CD1c-positive myeloid dendritic cell (primary cell): ENCODE results near the gene COL6A3.
"Not testable (repeated sequence)": the region's sequence is repeated elsewhere in the genome, so short reads cannot be mapped to it uniquely, and the experiment has no call there.

Experiments
- DNase-seq: peaks from one replicate; pipeline ENCODE4 v3.0.0-alpha.2; 2016; ENCODE audit errors: extremely low spot score

Gene COL6A3

DNA sequence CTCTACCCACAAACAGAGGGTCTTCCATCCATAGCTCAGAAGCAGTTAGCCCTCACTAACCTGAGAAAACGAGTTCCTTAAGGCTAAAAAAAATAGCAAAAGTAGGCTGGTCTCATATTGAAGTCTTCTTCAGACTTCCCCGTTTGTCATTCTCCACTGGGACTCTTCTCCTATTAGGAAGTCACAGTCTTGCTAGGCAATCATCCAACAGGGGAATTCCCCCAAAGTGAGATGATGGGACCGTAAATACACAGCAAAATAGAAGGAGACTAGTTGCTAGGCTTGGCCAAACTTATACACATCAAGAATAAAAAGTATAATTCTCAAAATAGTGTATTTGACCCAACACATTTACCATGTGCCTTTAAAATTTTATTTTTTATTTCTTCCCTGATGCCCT lies 34.3 kb downstream of the COL6A3 start:
- no peak for DNase-seq

DNA sequence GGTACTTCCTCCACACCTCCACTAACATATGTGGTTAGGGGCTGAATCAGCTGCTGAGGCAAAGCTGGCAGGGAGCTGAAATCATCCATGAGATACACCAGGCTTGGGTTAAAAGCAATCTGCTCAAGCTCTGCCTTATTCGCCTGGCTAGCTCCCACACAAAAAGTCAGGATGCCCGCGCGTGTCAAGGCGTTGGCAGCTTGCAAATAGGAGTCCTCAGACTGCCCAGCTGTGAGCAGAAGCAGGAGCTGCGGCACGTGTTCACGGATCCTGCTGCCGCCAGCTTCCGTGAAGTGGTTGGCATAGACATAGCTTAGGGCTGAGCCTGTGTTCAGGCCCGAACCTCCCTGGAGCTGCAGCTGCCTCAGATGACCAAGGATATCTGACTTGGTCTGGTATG lies 35.3 kb downstream of the COL6A3 start:
- no peak for DNase-seq

DNA sequence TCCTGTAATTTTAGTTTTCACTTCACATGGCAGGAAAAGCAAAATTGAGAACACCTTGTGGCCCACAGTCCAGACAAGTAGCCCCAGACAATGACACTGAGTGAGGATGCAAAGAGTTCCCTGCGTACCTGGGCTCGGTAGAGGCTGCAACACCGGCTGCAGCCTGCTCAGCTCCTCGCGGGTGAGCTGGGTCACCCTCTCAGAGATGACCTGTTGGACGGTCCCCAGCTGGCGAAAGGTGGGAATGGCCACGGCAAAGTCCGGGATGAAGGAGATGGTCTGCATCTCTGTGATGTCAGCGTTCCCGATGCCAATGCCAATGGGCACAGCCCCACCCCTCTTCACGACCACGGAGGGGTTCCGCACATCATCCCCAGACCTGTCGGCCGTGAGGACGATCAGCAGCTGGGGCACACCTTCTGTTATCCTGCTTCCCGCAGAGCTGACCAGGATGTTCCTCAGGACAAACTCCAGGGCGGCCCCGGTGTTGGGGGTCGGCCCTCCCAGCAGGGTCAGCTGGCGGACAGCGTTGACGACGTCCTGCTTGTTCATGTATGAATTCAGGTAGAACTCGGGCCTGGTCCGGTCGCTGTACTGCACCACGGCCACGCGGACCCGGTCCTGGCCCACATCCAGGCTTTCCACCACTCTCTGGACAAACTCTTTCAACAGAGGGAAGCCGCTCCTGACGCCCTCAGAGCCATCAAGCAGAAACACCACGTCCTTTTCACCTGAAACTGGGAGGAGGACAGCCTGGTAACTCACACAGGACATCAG lies 39.5 kb downstream of the COL6A3 start:
- no peak for DNase-seq

DNA sequence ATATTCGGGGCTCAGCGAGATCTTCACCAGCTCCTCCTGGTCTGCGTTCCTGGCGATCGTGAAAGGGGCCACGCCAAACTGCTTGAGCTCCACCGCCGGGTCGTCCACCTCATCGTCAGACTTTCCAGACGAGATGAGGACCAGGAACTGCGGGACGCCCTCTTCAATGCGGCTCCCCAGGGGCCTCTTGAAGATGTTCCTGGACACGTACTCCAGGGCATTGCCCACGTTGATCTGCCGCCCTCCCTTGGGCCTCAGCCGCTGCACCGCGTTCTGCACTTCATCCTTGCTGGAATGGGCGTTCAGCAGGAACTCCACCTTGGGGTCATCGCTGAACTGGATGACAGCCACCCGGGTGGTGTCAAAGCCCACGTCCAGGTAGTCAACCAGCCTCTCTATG lies 42.1 kb downstream of the COL6A3 start:
- no peak for DNase-seq

DNA sequence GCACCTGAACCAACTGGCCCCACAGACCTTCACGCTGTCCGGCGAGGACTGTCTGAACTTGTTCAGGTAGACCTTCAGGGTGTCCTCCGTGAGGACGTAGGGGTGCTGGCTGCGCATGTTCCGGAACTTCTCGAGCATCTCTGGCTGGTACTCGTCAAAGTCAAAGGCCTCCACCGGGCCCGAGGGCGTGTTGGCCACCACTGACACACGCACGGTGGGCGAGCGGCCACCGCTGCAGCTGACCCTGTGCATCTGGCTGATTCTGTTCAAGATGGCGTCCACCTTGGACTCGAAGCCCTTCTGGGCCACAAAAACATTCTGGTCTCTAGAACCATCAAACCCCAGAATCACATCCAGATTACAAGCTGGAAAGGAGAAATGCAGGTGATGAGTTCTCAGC lies 48.3 kb downstream of the COL6A3 start:
- no peak for DNase-seq

DNA sequence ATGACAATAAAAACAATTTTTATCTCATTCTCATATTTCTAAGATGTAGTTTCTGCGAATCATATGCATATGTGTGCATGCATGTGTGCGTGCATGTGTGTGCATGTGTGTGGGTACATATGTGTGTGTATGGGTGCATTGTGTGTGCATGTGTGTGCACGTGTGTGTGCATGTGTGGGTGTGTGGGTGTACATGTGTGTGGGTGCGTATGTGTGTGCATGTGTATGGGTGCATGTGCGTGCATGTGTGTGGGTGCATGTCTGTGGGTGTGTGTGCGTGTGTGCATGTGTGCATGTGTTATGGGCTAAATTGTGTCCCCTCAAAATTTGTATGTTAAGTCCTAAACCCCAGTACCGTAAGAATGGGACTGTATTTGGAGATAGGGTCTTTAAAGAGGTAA lies 49.3 kb downstream of the COL6A3 start:
- DNase-seq, result no peak

DNA sequence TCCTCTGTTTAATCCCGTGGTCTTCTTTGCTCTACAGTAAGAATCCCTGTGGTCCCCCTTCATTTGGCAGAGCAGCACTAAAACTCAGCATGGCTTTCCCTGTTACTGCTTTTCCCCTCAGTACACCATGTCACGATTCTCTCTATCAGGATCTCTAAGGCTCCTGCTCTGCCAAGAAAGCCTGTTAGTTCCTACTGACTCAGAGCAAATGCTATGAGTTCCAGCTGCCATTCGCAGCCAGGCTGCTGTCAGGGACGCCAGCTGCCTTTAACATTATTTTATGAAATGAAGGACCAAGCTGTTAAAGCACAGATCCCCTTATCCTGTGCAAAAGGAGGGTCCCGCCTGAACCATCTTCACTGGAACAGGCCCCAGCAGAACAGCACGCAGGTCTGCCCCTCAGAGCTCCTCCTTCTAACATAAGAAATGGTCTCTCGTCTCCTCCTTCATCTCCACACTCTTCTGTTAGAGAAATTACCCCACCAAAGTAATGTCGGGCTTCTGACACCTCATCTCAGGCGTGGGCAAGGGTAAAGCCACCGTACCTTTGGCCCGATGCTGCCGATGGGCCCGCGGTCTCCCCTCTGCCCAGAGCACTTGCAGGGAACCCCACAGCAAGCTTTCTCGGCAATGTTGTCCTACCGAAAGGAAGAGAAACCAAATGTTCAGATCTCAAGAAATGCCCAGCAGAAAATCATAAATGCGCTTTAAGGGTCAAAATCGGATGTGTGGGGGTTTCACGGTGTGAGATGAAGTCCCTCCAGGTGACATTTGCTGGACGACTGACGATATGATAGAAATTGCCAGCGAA lies 52.6 kb downstream of the COL6A3 start:
- no peak for DNase-seq

DNA sequence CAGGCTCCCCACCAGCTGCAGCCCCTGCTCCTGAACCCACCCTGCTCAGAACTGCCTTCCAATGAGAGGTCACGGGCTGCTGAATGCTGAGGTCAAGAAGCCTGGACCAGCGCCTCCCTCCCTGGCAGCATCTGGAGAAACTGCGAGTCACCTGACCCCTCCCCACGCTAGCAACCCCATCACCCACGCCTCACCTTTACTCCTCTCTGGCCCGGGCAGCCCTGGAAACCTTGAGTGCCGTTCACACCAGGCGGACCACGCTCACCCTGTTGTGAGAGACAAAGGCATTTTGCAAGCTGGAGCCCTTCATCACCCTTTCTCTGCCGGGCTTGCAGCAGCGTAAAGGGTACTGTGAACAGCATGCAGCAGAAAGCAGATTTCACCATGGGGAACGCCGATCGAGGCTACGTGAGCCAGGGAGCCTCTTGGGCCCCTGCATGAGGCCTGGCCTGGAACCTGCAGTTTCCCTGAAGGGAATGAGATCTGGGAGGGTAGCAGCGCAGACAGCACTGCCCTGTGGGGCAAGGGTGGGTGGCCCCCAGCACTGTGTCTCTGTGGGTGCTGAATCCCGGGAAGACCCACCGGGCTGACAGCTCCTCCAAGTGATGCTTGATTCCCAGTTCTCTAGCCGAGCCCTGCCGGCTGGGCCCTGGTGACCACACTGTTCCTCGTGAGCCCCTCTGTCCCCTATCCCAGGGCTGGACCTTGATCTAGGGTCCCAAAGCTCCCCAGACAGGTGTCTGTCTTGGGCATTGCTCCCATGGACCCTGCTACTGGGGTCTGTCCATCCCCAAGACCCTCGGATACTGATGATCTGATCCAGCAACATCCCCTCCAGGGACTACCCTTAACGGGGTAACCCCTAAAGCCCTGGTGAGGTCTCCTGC lies 53.8 kb downstream of the COL6A3 start:
- no peak for DNase-seq

DNA sequence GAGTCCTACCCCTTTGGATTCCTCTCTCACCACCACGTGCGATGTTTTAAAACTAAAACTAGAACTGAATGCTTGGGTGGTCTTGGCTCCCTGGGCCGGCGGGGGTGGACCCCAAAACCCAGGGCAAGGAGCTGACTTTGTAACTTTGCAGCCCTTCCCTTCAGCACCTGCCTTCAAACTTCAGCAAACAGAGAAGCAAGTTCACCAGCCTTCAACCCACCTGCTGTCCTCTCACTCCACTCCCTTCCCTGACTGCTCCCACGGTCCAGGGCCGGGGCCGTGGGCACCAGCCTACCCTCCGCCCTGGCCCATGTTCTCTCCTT lies 54.5 kb downstream of the COL6A3 start:
- DNase-seq, result no peak

DNA sequence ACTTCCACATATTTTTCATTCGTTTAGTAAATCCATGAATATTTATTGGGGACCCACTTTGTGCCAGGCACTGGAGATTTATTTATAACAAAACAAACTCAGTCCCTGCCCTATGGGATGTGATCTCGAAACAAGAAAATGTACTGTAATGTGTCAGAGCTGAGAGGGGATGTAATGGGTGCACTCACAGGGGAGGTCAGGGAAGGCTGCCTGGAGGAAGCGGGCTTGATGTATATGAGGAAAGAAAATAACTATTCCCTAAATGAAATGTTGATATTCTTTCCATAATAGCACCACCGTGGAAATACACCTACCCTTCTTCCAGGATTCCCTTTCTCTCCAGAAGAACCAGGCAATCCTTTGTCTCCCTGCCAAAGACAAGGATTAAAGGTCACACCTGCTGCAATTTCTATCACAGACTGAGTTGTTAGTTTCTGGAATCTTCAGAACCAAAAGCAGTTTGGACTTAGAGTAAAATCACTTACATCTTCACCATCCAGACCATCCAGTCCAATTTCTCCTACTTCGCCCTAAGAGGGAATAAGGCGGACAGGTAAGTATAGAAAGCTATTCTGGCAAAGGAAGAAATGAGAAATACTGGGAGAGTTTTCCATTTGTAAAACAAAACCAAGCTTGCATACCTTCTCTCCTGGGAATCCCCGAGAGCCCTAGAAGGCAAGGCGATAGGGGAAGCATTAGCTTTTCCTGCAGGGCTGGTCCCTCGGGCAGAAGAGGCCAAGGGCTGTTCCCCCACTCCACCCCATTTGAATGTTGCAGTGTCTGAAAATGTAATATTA lies 55.0 kb downstream of the COL6A3 start:
- no peak for DNase-seq

DNA sequence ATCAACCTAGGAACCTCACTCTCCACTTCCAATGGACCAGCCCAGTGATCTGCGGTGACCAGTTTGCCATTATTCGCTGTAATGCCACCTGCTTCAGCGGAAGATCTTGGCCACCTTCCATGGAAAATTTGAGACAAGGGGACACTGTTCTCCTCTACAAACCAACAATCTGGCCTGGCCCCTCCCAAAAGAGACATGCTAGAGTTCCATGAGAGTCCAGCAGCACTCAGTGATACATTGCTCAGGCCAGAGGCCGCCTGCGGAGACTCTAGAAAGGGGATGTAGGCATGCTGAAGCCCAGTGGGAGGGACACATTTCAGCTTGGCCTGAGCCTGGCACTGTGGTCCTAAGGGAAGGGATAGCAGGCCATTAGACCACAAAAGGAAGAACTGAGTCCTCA lies 58.3 kb downstream of the COL6A3 start:
- DNase-seq, result no peak

DNA sequence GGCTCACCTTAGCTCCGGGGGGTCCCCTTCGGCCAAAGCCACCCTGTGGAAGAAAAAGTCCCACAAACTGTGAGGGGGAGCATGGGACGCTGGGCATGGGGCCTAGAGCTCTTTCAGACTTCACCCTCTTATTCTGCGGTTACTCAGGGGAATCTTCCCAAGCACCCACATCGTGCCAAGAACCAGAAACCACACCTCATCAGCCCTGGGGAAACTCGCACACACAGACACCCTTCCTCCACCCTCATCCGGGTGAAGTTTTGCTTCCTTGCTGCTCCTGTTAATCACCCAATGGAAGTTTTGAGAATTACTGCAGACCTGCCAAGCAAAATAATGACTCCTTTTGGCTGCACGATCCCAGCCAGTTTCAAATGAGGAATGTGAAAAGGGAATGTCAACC lies 59.1 kb downstream of the COL6A3 start:
- DNase-seq, result no peak

DNA sequence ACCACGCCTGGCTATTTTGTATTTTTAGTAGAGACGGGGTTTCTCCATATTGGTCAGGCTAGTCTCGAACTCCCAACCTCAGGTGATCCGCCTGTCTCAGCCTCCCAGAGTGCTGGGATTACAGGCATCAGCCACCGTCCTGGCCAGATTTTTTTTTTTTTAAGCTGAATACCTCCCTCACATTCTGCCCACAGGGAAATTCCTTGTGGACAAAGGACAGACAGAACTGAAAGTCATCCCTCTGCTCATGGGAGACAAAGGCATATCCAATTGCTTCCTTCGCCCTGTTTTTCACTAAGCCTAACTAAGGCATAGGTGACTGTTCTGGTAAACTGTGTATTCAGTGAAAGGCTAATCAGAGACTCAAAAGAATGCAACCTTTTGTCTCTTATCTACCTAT lies 59.8 kb downstream of the COL6A3 start:
- DNase-seq, result not testable (repeated sequence)

DNA sequence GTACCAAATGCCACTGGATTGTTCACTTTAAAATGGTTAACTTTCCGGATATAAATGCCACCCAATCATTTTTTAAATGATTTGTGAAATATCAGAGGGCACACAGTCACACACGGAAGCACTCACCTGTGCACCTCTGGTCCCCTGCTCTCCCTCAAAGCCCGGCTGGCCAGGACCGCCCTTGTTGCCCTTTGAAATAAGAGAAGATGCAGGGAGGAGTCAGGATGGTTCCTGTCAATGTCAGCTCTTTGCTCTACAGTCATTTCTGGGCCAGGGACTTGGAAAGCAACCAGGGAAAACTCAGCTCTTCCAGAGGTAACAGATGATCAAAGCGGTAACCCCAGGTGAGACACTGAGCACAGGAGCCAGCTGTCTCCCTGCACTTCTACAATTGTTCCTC lies 60.7 kb downstream of the COL6A3 start:
- no peak for DNase-seq

DNA sequence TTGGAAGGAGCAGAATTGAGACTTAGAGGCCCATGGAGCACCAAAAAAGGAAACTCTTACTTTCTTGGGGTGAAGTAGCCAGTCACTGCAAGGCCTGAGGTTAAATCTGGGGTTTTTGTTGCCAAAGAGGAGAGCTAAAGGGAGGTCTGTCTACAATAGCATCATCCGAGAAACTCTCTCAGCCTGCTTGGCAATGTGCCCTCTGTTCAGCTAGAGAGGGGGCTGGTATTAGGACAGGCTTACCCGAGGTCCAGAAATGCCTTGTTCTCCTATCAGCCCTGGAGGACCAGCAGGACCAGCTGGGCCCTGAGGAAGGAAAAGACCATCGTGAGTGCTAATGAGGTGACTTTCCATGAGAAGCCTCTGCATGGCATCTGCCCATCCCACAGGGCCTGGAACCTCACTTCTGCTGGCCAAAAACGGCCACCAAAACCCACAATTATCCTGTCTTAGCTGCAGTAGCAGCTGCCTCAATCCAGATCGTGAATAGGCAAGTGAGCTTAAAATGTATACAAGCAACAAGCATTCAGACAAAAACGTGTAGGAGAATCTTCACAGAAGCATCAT lies 61.6 kb downstream of the COL6A3 start:
- no peak for DNase-seq

DNA sequence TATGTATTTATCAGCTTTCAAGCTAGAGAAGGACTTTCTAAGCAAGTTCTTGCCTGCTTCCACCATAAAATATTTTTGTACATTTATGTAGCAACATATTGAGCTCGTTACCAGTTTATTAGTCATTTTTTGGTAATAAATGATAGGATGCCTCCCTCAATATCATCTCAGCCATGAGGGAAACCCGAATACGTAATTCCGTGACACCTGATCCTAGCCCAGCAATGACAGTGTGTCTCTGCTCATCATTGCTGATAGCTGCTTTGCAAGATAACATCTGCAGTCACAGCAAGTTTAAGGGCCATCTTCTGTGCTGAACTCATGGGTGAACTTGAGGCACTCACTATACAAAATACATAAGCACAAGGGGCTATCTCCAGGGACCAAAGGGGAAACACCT lies 62.2 kb downstream of the COL6A3 start:
- no peak for DNase-seq

DNA sequence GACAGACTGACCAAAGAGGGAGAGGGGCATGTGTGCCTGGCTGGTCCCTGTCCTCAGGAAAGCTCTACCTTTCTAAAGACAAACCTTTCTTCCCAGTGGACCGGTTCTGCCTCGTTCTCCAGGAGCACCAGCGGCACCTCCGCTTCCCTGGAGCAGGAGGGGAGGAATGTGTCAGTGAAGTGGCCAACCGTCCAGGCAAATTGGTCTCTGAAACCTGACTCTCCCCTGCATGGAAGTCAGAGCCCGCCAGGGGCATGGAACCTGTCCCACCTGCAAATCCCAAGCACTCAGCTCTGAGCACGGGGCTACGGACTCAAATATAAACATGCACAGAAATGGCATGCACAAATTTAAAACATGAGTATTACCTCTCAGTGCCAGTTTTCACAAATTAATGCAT lies 62.9 kb downstream of the COL6A3 start:
- DNase-seq, result no peak

DNA sequence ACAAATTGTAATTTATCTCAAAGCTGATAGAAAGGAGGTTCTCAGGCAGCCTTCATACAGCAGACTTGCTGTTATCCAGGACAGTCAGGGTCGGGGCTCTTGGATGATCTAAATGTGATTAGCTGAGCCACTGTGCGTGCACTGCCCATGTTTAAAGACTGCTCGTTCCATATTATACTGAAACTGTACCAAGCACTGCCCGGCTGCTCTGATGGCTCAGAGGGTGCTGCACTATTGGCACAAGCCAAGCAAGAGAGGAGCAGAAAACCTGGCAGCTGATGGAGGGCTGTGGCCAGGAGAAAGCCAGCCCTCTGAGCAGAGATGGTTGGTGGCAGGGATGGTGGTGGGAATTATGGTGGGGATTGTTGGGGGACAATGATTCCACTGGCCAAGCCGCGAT lies 63.4 kb downstream of the COL6A3 start:
- no peak for DNase-seq

DNA sequence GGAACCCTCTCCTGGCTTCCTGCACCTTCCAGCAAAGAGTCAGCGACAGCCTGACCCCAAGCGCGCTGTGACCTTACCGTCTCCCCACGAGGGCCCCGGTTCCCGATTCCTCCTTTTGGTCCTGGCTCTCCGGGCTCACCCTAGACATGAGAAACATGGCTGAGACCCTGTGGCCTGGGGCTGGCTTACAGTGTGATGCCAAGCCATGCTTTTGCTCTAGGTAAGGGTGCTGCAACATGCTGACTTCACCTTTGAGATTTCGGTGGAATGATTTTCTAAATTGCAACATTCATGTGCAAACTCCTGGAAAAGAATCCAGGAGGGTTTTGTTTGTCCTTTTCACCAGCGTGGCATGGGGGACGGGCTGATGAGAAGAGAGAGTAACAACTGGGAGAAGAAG lies 63.9 kb downstream of the COL6A3 start:
- DNase-seq, result no peak

DNA sequence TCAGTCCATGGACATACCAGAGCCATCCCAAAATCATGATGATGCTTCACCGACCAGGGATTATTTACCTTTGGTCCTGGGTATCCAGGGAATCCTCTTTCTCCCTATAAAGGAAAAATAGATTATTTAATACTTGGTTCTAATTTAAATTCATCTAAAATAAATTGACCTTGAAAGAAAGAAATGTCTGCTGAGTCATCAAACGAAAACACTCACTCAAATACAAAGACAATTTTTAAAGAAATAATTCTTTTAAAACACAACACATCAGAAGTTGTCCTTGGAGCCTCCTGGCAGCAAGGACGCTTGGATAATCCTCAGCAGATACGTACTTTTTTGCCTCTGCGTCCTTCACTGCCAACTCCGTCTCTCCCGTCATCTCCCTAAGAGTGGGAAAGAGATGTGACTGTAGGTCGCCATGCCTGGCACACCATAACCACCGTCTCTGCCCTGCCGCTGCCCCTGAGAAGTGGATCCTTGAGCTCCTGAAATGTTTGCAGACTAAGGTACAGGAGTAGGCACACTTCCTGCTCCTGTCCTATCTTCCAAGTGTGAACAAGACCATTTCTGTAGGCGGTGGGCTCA lies 65.6 kb downstream of the COL6A3 start:
- no peak for DNase-seq
